GM19023 (cell line): ENCODE data around the gene EFCAB12.
"Not testable (repeated sequence)": the region's sequence is repeated elsewhere in the genome, so short reads cannot be mapped to it uniquely, and the experiment has no call there.

Source experiments
- ATAC-seq: cut with Tn5 transposase; IDR thresholded peaks from one replicate; pipeline ENCODE4 v1.9.1; 2021; ENCODE audit warnings: mild to moderate bottlenecking, moderate library complexity; ENCODE audit not compliant: unreplicated experiment

EFCAB12 gene

GRCh38 chr3:129371041-129371826 lies 57.2 kb downstream of the EFCAB12 start:
- ATAC-seq, result no peak

GRCh38 chr3:129370248-129370964 lies 58.0 kb downstream of the EFCAB12 start:
- no peak for ATAC-seq

- no peak for ATAC-seq
Measured at GRCh38 chr3:129369711-129370110, 58.7 kb downstream of the EFCAB12 start.

GRCh38 chr3:129367821-129368220 lies 60.6 kb downstream of the EFCAB12 start:
- no peak for ATAC-seq

GRCh38 chr3:129366312-129366831 lies 62.1 kb downstream of the EFCAB12 start:
- no peak for ATAC-seq

GRCh38 chr3:129365296-129366136 lies 62.9 kb downstream of the EFCAB12 start:
- no peak for ATAC-seq

DNA sequence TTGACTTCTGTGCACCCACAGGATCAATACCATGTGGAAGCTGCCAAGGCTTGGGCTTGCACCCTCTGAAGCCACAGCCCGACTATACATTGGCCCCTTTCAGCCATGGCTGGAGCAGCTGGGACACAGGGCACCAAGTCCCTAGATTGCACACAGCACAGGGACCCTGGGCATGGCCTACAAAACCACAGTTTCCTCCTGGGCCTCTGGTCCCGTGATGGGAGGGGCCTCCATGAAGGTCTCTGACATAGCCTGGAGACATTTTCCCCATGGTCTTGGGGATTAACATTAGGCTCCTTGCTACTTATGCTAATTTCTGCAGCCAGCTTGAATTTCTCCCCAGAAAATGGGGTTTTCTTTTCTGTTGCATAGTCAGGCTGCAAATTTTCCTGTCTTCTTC lies 63.6 kb downstream of the EFCAB12 start:
- ATAC-seq, result not testable (repeated sequence)

DNA sequence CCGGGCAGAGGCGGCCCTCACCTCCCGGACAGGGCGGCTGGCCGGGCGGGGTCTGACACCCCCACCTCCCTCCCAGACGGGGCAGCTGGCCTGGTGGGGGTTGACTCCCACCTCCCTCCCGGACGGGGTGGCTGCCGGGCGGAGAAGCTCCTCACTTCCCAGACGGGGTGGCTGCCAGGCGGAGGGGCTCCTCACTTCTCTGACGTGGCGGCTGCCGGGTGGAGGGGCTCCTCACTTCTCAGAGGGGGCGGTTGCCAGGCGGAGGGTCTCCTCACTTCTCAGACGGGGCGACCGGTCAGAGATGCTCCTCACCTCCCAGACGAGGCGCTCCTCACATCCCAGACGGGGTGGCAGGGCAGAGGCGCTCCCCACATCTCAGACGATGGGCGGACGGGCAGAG lies 65.1 kb downstream of the EFCAB12 start:
- not testable (repeated sequence) for ATAC-seq

- ATAC-seq, result no peak
Measured at GRCh38 chr3:129360705-129361460, 67.6 kb downstream of the EFCAB12 start.

GRCh38 chr3:129360171-129360611 lies 68.2 kb downstream of the EFCAB12 start:
- ATAC-seq, result no peak

DNA sequence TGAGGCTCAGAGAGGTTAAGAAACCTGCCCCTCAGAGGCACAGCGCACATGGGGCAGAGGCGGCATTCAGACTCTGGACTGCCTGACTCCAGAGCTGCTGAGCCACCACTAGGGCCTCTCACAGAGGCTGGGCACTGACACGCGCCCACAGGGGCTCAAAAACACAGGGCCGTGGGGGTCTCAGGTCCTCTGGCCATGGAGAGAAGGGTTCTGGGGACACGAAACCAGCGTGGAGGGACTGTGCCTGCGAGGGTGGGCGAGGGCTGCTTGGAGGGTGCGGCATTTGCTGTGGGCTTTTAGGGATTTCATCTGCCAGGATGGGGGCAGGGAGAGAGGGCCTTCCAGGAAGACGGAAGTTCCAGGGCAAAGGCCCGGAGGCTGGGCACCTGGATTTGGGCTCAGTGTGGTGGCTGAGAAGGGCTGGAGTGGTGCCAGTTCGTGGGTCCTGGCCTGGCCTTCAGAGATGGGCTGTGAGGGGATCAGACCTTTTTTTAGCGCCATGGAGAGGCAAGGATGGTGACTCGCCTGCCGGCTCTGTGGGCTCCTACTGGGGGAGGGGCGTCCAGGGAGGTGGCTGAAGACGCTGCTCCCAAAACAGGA lies 69.6 kb downstream of the EFCAB12 start:
- ATAC-seq, result no peak

- ATAC-seq, result no peak
Measured at GRCh38 chr3:129358177-129358771, 70.2 kb downstream of the EFCAB12 start.

- no peak for ATAC-seq
Measured at GRCh38 chr3:129357616-129358015, 70.8 kb downstream of the EFCAB12 start.

DNA sequence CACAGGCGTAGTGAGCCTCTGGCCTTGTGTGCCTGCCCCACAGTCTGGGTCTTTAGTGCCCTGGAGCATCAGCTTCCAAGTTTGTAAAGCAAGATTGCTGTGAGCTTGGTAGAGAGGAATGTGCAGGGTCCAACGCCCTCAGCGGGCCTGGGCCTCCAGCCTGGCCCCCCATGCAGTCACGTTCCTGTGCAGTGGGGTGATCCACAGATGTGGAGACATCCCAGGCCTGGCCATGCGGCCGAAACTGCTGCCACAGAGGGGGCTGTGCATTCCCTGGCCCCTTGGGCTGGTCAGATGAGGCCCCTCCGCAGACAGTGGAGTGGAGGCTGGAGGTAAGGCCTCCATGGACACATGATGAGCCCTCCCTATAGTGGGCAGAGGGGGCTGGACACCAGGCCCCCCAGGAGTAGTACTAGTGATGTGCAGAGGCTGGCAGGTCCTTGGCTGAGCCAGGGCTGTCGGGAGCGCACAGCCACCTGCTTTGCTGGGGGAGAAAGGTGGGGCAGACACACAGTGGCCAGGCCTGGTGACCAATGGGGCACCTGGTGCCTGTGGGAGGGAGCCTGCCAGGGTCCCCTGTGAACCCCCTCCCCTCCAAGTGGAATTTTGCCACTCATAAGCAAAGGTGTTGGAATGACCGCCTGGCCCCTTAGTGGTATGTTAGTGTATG lies 71.5 kb downstream of the EFCAB12 start:
- ATAC-seq, result no peak

GRCh38 chr3:129353589-129353941 lies 74.9 kb downstream of the EFCAB12 start:
- ATAC-seq, result no peak

DNA sequence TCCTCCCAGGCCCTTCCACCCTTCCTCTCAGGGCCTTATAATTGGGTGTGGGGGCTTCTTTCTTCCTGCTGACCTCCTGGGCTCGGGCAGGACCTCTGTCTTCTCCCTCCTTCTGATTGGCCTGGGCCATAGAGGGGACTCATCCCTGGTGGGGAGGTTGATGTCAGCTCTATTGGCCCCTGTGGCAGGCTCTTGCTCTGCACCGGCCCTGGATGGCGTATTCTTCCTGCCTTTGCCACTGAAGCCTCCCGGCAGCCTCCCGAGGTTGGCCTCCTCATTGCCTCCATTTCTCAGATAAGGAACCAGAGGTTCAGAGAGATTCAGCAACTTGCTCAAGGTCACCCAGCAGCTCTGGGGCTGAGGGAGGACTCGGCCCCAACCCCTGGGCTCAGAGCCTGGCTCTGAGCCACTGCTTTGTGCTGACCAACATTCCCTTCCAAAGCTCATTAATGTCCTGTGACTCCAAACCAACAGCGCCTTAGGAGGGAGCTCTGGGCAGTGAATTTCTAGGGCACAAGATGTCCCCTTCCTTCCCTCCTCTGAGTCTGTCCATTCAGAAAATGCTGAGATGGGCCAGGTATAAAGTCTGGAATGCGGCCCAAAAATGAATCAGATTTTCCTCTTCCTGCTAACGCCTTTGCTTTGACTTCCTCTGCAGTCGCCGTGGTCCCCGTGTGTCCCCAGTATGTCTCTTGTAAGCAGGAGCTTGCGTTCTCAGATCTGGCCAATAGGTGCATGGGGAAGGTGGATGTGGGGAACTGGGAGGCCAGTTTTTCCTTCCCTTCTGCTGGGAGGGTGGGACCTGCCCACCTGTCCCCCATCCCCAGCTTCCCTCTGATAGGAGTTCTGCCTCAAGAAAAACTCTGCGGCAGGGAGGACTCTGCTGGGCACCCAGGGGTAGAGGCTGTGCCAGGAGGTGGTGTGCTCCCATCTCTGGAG lies 75.5 kb downstream of the EFCAB12 start:
- no peak for ATAC-seq

DNA sequence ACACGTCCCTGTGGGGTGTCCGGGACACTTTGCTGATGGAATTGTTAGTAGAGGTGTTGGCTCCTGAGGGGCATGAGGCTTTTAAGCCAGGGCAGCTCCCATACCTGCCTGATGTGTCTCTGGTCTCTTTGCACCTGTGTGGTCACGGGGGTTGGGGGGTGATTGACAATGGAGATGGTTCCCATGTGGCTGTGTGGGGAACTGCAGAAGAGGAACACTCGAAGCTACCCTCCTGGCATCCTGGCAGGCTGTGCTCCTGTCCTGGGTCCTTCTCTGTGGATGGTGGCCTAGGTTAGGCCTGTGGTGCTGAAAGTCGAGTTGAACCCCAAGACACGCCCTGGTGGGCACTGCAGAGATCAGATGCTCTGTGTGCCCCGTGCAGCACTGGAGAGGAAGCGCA lies 76.4 kb downstream of the EFCAB12 start:
- no peak for ATAC-seq
